ENCODE results near the gene ARMH3.
"Not testable (repeated sequence)": the region's sequence is repeated elsewhere in the genome, so short reads cannot be mapped to it uniquely, and the experiment has no call there.

ARMH3 gene

DNA sequence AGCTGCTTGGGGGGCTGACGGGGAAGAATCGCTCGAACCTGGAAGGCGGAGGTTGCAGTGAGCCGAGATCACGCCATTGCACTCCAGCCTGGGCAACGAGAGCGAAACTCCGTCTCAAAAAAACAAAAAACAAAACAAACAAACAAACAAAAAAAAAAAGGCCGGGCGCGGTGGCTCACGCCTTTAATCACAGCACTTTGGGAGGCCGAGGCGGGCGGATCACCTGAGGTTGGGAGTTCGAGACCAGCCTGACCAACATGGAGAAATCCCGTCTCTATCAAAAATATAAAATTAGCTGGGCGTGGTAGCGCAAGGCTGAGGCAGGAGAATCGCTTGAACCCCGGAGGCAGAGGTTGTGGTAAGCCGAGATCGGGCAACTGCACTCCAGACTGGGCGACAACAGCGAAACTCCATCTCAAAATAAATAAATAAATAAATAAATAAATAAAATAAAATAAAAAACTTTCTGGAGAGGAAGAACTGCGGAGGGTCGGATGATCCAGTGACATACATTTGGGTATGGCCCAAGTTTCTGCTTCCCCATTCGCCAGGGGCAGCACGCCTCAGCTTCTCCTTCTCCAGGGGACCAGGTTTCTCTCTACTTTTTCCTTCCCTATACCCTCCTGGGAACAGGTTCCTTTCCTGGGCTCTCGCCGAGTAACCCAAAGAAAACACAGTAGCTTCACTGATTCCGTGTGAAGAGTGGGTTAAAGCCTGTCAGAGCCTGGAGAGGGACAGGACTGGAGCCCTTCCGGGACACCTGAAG lies 909 bp downstream of the ARMH3 start:
- intact Hi-C loops (cut with DNase I), result not testable (repeated sequence)
- DNase-seq, result peak in 2 of 10 donors; percentile 20 to 23

- intact Hi-C loops (cut with DNase I), result no loop called here
- no peak for DNase-seq
Observed at GRCh38 chr10:102046095-102046494, 9.9 kb downstream of the ARMH3 start.

DNA sequence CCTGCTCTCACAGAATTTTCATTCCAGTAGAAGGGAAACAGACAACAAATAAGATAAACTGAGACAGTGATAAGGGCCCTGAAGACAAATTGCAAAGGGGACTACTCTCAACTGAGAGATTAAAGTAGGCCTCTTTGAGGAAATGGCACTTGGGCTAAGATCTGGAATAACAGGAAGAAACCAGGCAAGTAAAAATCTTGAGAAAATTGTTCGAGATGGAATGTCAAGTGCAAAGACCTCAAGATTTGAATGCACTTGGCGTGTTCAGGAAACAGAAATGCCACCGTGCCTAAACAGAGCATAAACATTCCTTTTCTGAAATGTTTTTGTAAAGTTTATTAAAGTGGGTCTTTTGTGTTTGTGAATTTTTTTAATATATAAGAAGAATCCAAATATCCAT lies 10.7 kb downstream of the ARMH3 start:
- DNase-seq, result no peak
- intact Hi-C loops (cut with DNase I), result no loop called here

GRCh38 chr10:102040305-102041050 lies 15.5 kb downstream of the ARMH3 start:
- DNase-seq, result no peak
- intact Hi-C loops (cut with DNase I), result no loop called here

DNA sequence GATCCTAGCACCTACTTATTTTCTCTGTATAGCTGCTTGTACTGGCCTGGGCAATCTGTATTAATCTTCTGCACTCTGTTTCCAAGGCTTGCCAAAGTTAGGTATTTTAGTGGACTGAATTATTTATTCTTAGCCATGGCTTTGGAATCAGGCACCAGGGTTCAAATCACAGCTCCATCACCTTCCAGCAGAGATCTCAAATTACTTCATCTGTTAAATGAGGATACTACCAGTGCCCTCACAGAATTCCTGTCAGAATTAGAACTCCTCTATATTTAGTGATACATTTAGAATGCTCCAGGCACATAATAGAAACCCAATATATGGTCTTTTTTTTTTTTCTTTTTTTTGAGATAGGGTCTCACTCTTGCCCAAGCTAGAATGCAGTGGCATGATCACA lies 17.6 kb downstream of the ARMH3 start:
- intact Hi-C loops (cut with DNase I), result no loop called here

GRCh38 chr10:102035807-102036206 lies 20.2 kb downstream of the ARMH3 start:
- DNase-seq; intact Hi-C loops (cut with DNase I): not testable (repeated sequence)

More for the DNA sequence above, 17.6 kb downstream of the ARMH3 start:
- no peak for DNase-seq

DNA sequence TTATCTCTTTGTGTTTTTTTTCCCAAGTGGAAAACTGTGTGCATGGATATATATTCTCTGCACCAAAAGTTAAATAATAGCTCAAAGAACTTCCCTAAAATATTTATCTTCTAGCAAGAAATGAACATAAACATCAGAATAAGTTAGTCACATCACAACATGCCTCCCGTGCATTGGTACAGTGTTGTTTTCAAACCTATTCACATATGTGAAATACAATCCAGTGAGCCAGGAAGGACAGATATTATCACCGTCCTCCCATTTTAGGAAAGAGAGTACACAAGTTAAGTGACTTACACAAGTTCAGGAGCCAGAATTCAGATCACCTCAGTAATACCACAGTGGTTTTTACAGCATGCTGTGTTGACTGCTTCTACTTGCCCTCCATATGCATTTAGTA lies 22.2 kb downstream of the ARMH3 start:
- DNase-seq, result no peak
- intact Hi-C loops (cut with DNase I), result no loop called here

- intact Hi-C loops (cut with DNase I), result no loop called here
- DNase-seq, result no peak
Observed at GRCh38 chr10:102027261-102027660, 28.7 kb downstream of the ARMH3 start.

DNA sequence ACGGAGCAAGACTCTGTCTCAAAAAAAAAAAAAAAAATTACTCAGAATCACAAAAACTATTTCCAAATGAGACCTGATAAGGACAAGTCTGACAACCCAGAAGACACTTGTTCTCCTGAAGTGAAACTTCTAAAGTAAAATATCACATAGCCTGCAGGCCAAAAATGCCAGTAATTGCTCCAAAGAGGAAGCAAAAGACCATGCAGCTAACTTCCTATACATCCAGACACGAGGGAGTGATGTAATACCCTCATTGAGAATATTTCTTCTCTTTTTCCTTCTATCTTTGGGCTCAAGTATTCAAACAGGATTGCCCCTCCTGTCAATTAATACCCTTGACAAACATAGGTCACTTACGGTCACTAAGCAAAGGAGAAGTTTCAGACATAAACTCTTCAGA lies 31.2 kb downstream of the ARMH3 start:
- intact Hi-C loops (cut with DNase I), result no loop called here
- DNase-seq, result no peak

DNA sequence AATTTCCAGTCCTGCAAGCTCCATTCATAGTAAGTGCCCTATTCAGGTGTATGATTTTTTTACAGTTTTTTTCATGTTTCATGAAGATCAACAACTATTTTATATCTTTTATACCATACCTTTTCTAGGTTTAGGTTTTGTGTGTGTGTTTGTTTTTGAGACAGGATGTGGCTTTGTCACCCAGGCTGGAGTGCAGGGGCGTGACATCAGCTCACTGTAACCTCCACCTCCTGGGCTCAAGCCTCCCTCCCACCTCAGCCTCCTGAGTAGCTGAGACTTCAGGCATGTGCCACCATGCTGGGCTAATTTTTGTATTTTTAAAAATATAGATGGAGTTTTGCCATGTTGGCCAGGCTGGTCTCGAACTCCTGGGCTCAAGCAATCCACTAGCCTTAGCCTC lies 35.0 kb downstream of the ARMH3 start:
- intact Hi-C loops (cut with DNase I), result no loop called here
- DNase-seq, result no peak

- intact Hi-C loops (cut with DNase I), result no loop called here
- DNase-seq, result no peak
Observed at GRCh38 chr10:102017295-102017694, 38.7 kb downstream of the ARMH3 start.

- DNase-seq, result no peak
- intact Hi-C loops (cut with DNase I), result no loop called here
Observed at GRCh38 chr10:102016416-102016815, 39.6 kb downstream of the ARMH3 start.

DNA sequence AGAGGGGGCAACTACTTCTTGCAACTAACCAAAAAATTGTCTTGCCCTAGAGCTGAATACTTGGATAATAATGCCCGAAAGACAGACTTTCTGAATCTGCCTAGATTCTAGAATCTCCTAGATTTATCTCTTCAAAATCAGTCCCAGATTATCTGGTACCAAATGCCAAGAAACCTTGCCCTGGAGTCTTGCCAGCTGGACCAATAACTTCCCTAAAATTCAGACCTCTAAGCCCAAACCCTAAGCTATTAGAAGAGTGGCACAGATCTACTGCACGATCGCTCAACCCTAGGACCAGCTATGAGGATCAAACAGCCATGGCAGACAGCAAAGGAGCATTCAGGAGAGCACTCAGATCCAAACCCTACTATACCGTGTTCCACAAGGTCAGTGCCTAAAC lies 45.0 kb downstream of the ARMH3 start:
- intact Hi-C loops (cut with DNase I), result loop anchor here (1.0 kb wide), 1 partner anchor 122 kb away; no protein-coding TSS in a partner anchor
- DNase-seq, result no peak

DNA sequence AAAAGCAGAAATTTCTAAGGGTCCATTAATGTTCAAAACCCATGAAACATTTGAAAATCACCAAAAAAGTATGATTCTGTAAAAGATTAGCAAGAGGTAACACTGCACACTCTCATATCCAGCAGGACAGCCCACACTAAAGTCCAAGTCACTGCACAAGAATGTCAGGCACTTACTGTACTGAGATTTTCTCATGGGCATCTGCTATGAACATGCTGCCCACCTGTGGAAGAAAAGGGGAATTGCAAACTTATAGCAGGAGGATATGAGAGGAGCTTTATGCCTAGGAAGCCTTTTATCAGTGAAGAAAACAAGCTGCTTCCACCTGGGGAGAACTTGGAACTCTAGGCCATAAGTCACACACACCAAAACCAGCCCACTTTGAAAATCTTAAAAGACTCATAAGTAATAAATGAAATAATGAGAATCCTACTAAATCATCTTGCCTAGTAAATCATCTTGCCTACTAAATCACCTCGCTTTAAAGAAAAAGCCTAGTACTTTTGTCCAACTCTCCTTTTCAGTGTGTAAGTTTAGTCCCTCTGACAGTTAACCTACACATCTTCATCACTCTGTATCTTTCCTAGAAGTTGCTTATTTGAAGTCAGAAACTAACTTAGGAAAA lies 46.1 kb downstream of the ARMH3 start:
- intact Hi-C loops (cut with DNase I), result loop anchor here (1.0 kb wide), 2 partner anchors 121 to 170 kb away; no protein-coding TSS in a partner anchor
- peak in 4 of 10 donors; percentile 12 to 45 (median 30) for DNase-seq

DNA sequence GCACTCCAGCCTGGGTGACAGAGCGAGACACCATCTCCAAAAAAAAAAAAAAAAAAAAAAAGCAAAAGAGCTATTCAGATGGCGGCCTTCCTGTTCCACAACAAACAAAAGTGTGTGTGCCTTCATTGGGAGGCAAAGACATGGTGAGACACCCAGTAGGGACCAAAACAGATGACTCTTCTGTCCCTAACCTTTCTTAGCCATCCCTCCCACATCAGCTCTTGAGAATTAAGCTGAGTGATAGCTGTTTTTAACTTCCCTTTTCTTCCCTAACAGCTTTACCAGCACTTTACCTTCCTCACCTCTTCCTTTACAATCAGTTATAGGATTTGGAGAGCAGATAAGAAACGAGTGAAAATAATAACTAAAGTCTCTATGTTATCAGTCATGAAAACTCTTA lies 48.2 kb downstream of the ARMH3 start:
- no peak for DNase-seq
- intact Hi-C loops (cut with DNase I), result no loop called here

DNA sequence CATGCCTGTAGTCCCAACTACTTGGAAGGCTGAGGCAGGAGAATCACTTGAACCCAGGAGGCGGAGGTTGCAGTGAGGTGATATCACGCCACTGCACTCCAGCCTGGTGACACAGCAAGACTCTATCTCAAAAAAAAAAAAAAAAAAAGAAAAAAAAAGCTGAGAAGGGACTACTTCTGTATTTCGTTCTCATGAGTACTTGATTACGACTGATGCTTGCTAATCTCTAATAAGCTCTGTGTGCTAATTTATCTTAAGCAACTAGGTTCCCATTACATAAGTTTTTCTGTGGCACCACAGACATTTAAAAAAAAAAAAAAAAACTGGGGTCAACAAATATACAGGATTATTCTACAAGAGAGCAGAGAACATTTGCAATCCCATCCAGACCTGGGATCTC lies 48.9 kb downstream of the ARMH3 start:
- intact Hi-C loops (cut with DNase I); DNase-seq: not testable (repeated sequence)

DNA sequence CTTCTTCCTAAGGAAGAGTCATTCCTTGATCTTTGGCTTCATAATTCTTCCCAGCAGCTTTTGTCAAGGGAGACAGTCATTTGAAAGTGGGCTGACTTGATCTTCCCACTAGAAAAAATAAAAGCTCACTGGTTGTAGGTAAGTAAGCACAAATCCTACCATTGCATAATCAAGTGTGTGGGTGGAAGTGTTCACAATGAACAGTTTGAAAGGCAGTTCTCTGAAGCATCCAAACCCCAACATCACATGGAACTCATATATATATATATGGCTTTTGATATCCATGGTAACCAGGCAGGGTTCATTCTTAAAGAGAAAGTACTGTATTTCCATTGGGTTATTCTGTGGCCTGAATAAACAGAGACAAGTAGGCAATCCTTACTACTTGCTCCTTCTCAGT lies 51.6 kb downstream of the ARMH3 start:
- intact Hi-C loops (cut with DNase I), result no loop called here
- no peak for DNase-seq

DNA sequence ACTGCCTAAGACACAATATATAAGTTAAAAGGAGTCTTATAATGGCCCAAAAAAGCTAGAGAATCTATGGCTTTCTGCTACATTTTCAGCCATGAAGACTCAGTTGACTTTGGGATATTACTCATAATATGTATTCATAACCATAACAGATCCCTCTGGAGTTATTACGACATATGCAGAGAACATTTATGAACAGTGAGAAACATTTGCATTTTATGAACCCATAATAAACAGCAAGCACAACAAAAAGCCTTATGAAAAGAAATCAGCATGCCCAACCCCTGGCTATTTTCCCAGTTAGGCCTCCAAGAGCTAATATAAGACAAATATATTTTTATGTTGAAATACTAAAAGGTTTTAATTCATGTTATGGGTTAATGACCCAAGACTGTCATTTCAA lies 52.4 kb downstream of the ARMH3 start:
- intact Hi-C loops (cut with DNase I), result no loop called here

DNA sequence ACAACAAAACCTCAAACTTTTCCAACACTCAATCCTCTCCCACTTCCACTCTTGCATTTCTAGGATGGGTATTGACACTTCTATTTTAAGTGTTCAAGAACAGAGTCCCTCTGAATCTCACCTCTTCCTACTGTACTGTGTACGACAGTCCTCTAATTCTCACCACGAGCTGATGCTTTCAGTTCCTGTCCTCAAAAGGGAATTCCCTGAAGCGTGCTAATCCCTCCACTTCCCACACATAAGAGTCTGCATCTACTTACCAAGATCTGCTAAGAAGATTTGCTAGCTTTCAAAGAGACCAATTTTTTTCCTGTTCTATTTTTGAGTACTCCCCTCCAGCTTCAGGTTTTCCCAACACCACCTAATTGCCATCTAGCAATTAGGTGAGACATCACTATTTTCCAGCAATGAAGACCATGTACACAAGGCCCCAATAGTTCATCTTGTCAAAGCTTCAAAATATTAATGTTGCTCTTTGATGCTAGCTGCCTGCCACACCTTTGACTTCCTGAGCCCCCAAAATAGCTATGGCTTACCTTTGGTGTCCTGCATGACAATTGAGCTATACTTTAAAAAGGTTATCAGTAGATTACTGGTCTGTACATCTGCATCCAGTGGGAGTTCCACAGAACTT lies 54.4 kb downstream of the ARMH3 start:
- intact Hi-C loops (cut with DNase I), result no loop called here
- no peak for DNase-seq

More for the DNA sequence above, 52.4 kb downstream of the ARMH3 start:
- no peak for DNase-seq

- intact Hi-C loops (cut with DNase I), result no loop called here
- DNase-seq, result no peak
Observed at GRCh38 chr10:101997803-101998202, 58.2 kb downstream of the ARMH3 start.
